Hepatocyte (in vitro differentiated cells): ENCODE results near the gene ANO2. TPM values are rescaled to one million over a fixed set of nuclear protein-coding genes. Genes with fewer than 3 reads are reported as not detected.

Experiments used
- DNase-seq: peaks from one replicate; pipeline ENCODE4 v3.0.0-alpha.2; 2016; ENCODE audit warnings: low spot score
- H2AFZ ChIP-seq: fragments of 200-600 bp; sonication (generic); 2 replicates; pipeline ENCODE4 v1.6.0; 2016; ENCODE audit warnings: antibody characterized with exemption, mild to moderate bottlenecking
- H3K27ac ChIP-seq: fragments of 200-600 bp; sonication (generic); 2 replicates; pipeline ENCODE4 v1.5.1; 2016; ENCODE audit warnings: mild to moderate bottlenecking
- H3K27me3 ChIP-seq: fragments of 200-600 bp; sonication (generic); 2 replicates; pipeline ENCODE4 v1.6.1; 2016
- H3K36me3 ChIP-seq: fragments of 200-600 bp; sonication (generic); replicated peaks from 2 replicates; pipeline ENCODE4 v1.5.1; 2016; ENCODE audit warnings: low read depth; ENCODE audit not compliant: insufficient read depth
- H3K4me1 ChIP-seq: fragments of 200-600 bp; sonication (generic); 2 replicates; pipeline ENCODE4 v1.5.1; 2016; ENCODE audit warnings: mild to moderate bottlenecking, moderate library complexity; ENCODE audit not compliant: insufficient read depth
- H3K4me2 ChIP-seq: fragments of 200-600 bp; sonication (generic); 2 replicates; pipeline ENCODE4 v1.6.0; 2016
- H3K4me3 ChIP-seq: fragments of 200-600 bp; sonication (generic); 2 replicates; pipeline ENCODE4 v1.5.1; 2016; ENCODE audit warnings: mild to moderate bottlenecking
- H3K79me2 ChIP-seq: fragments of 200-600 bp; sonication (generic); 2 replicates; pipeline ENCODE4 v1.6.0; 2017; ENCODE audit warnings: mild to moderate bottlenecking
- H3K9me2 ChIP-seq: fragments of 200-600 bp; sonication (generic); replicated peaks from 2 replicates; pipeline ENCODE4 v1.6.0; 2017; ENCODE audit warnings: mild to moderate bottlenecking; ENCODE audit not compliant: insufficient read depth
- H3K9me3 ChIP-seq: fragments of 200-600 bp; sonication (generic); 2 replicates; pipeline ENCODE4 v1.5.1; 2016; ENCODE audit warnings: low read depth, mild to moderate bottlenecking
- H4K20me1 ChIP-seq: fragments of 200-600 bp; sonication (generic); 2 replicates; pipeline ENCODE4 v1.6.0; 2016; ENCODE audit warnings: mild to moderate bottlenecking; ENCODE audit not compliant: insufficient read depth, poor library complexity, severe bottlenecking
- CTCF ChIP-seq: fragments of 200-600 bp; sonication (generic); IDR thresholded peaks from 2 replicates; pipeline ENCODE4 v1.5.1; 2016; ENCODE audit warnings: antibody characterized with exemption, mild to moderate bottlenecking; ENCODE audit not compliant: poor library complexity
- EZH2 ChIP-seq: fragments of 200-600 bp; sonication (generic); IDR thresholded peaks from 2 replicates; pipeline ENCODE4 v1.6.1; 2016; ENCODE audit warnings: antibody characterized with exemption, mild to moderate bottlenecking, borderline replicate concordance
- EZH2phosphoT487 ChIP-seq: fragments of 200-600 bp; sonication (generic); IDR thresholded peaks from one replicate; pipeline ENCODE4 v1.6.1; 2018; ENCODE audit warnings: antibody characterized with exemption, mild to moderate bottlenecking, low read depth, moderate library complexity; ENCODE audit not compliant: unreplicated experiment, severe bottlenecking
- WGBS: methylation state at CpG from one replicate; pipeline ENCODE4 v1.1.6; 2016; ENCODE audit warnings: low lambda C conversion rate; ENCODE audit errors: missing lambda C conversion rate; 5-methylcytosine and 5-hydroxymethylcytosine counted together
- polyA plus RNA-seq: library from polyadenylated mRNA; unstranded; fragments of >200 nt; fragmentation: Nextera tagmentation; extraction: Ambion mirVana; gene quantifications from 2 replicates; pipeline ENCODE4 v1.2.1, GENCODE V29; 2016
- total RNA-seq: library from RNA; depleted of rRNA; stranded (reverse); fragments of >200 nt; gene quantifications from 2 replicates; pipeline ENCODE4 v1.2.3, GENCODE V29; 2014

ANO2 gene
- total and polyA plus RNA-seq, 2 experiments from 2014 or later, result 1.0 to 1.9 TPM

GRCh38 chr12:5912011-5912410 lies 33.0 kb downstream of the ANO2 start:
- no peak overlapping the region for H3K4me3 ChIP-seq
- no peaks in the 10 kb centered on the region for H3K4me1 ChIP-seq
- no peaks in the 10 kb centered on the region for H3K36me3 ChIP-seq
- H4K20me1 ChIP-seq, result no peaks in the 10 kb centered on the region
- H3K9me3 ChIP-seq, result no peaks in the 10 kb centered on the region
- H3K9me2 ChIP-seq, result no peaks in the 10 kb centered on the region
- TF ChIP-seq EZH2 (no peak), CTCF (no peak), EZH2phosphoT487 (no peak)
- no peaks in the 10 kb centered on the region for H3K79me2 ChIP-seq
- WGBS, result 68% methylated on average over 3 of the region's 3 CpGs
- H2AFZ ChIP-seq, result no peak overlapping the region
- peaks cover 2% of the 10 kb centered on the region for H3K27me3 ChIP-seq
- DNase-seq, result no peak
- no peak overlapping the region for H3K4me2 ChIP-seq
- H3K27ac ChIP-seq, result no peak overlapping the region

- H3K27ac ChIP-seq, result no peak overlapping the region
- peaks cover 2% of the 10 kb centered on the region for H3K27me3 ChIP-seq
- TF ChIP-seq EZH2, result no peak
- TF ChIP-seq EZH2phosphoT487, result no peak
- TF ChIP-seq CTCF, result no peak
- WGBS, result 91% methylated on average over 7 of the region's 7 CpGs
- no peaks in the 10 kb centered on the region for H3K9me3 ChIP-seq
- H3K36me3 ChIP-seq, result no peaks in the 10 kb centered on the region
- H3K4me1 ChIP-seq, result no peaks in the 10 kb centered on the region
- no peak overlapping the region for H3K4me3 ChIP-seq
- H4K20me1 ChIP-seq, result no peaks in the 10 kb centered on the region
- no peak overlapping the region for H2AFZ ChIP-seq
- H3K9me2 ChIP-seq, result no peaks in the 10 kb centered on the region
- no peaks in the 10 kb centered on the region for H3K79me2 ChIP-seq
- H3K4me2 ChIP-seq, result no peak overlapping the region
- no peak for DNase-seq
Observed at GRCh38 chr12:5910790-5911548, 34.1 kb downstream of the ANO2 start.

- Histone ChIP-seq H3K4me3 (no peak overlapping the region), H3K4me1 (no peaks in the 10 kb centered on the region), H3K4me2 (no peak overlapping the region), H3K27me3 (peaks cover 2% of the 10 kb centered on the region), H3K79me2 (no peaks in the 10 kb centered on the region), H3K9me3 (no peaks in the 10 kb centered on the region), H2AFZ (no peak overlapping the region), H3K36me3 (no peaks in the 10 kb centered on the region), H4K20me1 (no peaks in the 10 kb centered on the region), H3K27ac (no peak overlapping the region), H3K9me2 (no peaks in the 10 kb centered on the region)
- no peak for DNase-seq
- WGBS, result 80% methylated on average over 5 of the region's 5 CpGs
- TF ChIP-seq CTCF (no peak), EZH2phosphoT487 (no peak), EZH2 (no peak)
Observed at GRCh38 chr12:5909560-5909959, 35.5 kb downstream of the ANO2 start.
